ENCODE results near the gene MBD5. TPM values are rescaled to one million over a fixed set of nuclear protein-coding genes. Genes with fewer than 3 reads are reported as not detected.

The MBD5 gene
- total and polyA plus RNA-seq, 2 donors (not counting 1 experiment from before 2014, with no cell fraction given): 10.9 to 69.7 TPM

DNA sequence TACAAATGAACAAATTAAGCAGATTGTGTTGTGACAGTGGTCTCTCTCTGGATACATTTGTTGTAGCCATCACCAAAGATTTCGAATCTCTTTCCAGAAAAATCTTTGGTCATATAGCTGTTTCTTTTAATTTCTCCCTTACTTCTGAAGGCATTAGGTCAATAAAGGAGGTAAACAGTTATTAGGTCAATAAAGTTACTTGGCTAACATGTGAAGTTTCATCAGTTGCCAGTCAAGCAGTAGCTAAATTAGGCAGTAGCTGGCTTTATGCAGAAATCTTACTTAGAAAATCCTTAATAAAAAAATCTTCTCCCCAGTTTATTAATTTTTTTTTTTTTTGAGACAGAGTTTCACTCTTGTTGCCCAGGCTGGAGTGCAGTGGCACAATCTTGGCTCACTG is 115.5 kb downstream of the MBD5 start:
- Mint-ChIP-seq H3K4me1 (no peaks in the 10 kb centered on the region), H3K27me3 (no peaks in the 10 kb centered on the region), H3K4me3 (no peak overlapping the region), H3K27ac (no peak overlapping the region), H3K9me3 (ENCODE audit: insufficient read depth) (no peaks in the 10 kb centered on the region)
- Histone ChIP-seq H2AFZ (ENCODE audit: insufficient read depth, low read depth, low read length, poor library complexity, severe bottlenecking) (no peak overlapping the region), H3K4me3 (ENCODE audit: control extremely low read depth in 1 of 5, extremely low read depth in 1 of 5, insufficient read depth in 1 of 5, low read depth in 2 of 5, low read length in 4 of 5) (no peak overlapping the region), H3K9ac (ENCODE audit: low read length) (no peak overlapping the region), H3K4me1 (ENCODE audit: control insufficient read depth in 2 of 2, insufficient read depth in 2 of 2, low read length in 2 of 2) (no peaks in the 10 kb centered on the region), H3K36me3 (replicated peaks in 1 of 2; ENCODE audit: control extremely low read depth in 1 of 2, control insufficient read depth in 1 of 2, extremely low read depth in 1 of 2, insufficient read depth in 2 of 2, low read length in 1 of 2) (no peaks in the 10 kb centered on the region), H3K79me2 (ENCODE audit: control insufficient read depth, insufficient read depth, low read length) (no peaks in the 10 kb centered on the region), H3K9me3 (ENCODE audit: control extremely low read depth in 1 of 3, control insufficient read depth in 2 of 3, insufficient read depth in 1 of 3, low read length in 2 of 3) (no peaks in the 10 kb centered on the region), H4K20me1 (ENCODE audit: control insufficient read depth, insufficient read depth, low read length, poor library complexity, severe bottlenecking) (no peaks in the 10 kb centered on the region), H3K27me3 (replicated peaks in 1 of 4; ENCODE audit: control extremely low read depth in 1 of 4, control insufficient read depth in 3 of 4, insufficient read depth in 4 of 4, low read length in 3 of 4) (no peaks in the 10 kb centered on the region), H3K27ac (ENCODE audit: low read length in 2 of 2) (no peak overlapping the region), H3K4me2 (replicated peaks; ENCODE audit: low read depth, low read length, poor library complexity, severe bottlenecking) (no peak overlapping the region)
- WGBS (ENCODE audit: insufficient coverage): no CpG with 5 or more reads among the region's 1 CpG
- intact Hi-C loops (cut with micrococcal nuclease): no loop called here
- ATAC-seq (ENCODE audit: low read depth) (no peak), DNase-seq (no peak)
- ChIA-PET POLR2A (no interaction called here), CTCF (no interaction called here)
- TF ChIP-seq, protein P1, sequence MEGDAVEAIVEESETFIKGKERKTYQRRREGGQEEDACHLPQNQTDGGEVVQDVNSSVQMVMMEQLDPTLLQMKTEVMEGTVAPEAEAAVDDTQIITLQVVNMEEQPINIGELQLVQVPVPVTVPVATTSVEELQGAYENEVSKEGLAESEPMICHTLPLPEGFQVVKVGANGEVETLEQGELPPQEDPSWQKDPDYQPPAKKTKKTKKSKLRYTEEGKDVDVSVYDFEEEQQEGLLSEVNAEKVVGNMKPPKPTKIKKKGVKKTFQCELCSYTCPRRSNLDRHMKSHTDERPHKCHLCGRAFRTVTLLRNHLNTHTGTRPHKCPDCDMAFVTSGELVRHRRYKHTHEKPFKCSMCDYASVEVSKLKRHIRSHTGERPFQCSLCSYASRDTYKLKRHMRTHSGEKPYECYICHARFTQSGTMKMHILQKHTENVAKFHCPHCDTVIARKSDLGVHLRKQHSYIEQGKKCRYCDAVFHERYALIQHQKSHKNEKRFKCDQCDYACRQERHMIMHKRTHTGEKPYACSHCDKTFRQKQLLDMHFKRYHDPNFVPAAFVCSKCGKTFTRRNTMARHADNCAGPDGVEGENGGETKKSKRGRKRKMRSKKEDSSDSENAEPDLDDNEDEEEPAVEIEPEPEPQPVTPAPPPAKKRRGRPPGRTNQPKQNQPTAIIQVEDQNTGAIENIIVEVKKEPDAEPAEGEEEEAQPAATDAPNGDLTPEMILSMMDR (IDR thresholded peaks at IDR 0.05): no peak
- TF ChIP-seq EZH2 (IDR thresholded peaks at IDR 0.05; ENCODE audit: borderline replicate concordance, insufficient read depth, low read depth, low read length, poor library complexity, severe bottlenecking): no peak

GRCh38 chr2:148161909-148162435 is 141.1 kb downstream of the MBD5 start:
- ATAC-seq (ENCODE audit: low read depth): no peak
- Mint-ChIP-seq H3K27ac (no peak overlapping the region), H3K4me3 (no peak overlapping the region), H3K4me1 (no peaks in the 10 kb centered on the region), H3K27me3 (no peaks in the 10 kb centered on the region), H3K9me3 (ENCODE audit: insufficient read depth) (no peaks in the 10 kb centered on the region)
- no peak for TF ChIP-seq EZH2 (IDR thresholded peaks at IDR 0.05; ENCODE audit: borderline replicate concordance, insufficient read depth, low read depth, low read length, poor library complexity, severe bottlenecking)
- TF ChIP-seq, protein P1 (IDR thresholded peaks at IDR 0.05): no peak
- Histone ChIP-seq H3K4me3 (ENCODE audit: control extremely low read depth in 1 of 5, extremely low read depth in 1 of 5, insufficient read depth in 1 of 5, low read depth in 2 of 5, low read length in 4 of 5) (no peak overlapping the region), H3K79me2 (ENCODE audit: control insufficient read depth, insufficient read depth, low read length) (no peaks in the 10 kb centered on the region), H3K9me3 (ENCODE audit: control extremely low read depth in 1 of 3, control insufficient read depth in 2 of 3, insufficient read depth in 1 of 3, low read length in 2 of 3) (no peaks in the 10 kb centered on the region), H3K4me2 (replicated peaks; ENCODE audit: low read depth, low read length, poor library complexity, severe bottlenecking) (no peak overlapping the region), H3K27ac (ENCODE audit: low read length in 2 of 2) (no peak overlapping the region), H3K36me3 (replicated peaks in 1 of 2; ENCODE audit: control extremely low read depth in 1 of 2, control insufficient read depth in 1 of 2, extremely low read depth in 1 of 2, insufficient read depth in 2 of 2, low read length in 1 of 2) (no peaks in the 10 kb centered on the region), H3K4me1 (ENCODE audit: control insufficient read depth in 2 of 2, insufficient read depth in 2 of 2, low read length in 2 of 2) (no peaks in the 10 kb centered on the region), H4K20me1 (ENCODE audit: control insufficient read depth, insufficient read depth, low read length, poor library complexity, severe bottlenecking) (no peaks in the 10 kb centered on the region), H3K27me3 (replicated peaks in 1 of 4; ENCODE audit: control extremely low read depth in 1 of 4, control insufficient read depth in 3 of 4, insufficient read depth in 4 of 4, low read length in 3 of 4) (no peaks in the 10 kb centered on the region), H3K9ac (ENCODE audit: low read length) (no peak overlapping the region), H2AFZ (ENCODE audit: insufficient read depth, low read depth, low read length, poor library complexity, severe bottlenecking) (no peak overlapping the region)
- DNase-seq: no peak
- ChIA-PET POLR2A (no interaction called here), CTCF (no interaction called here)
- 100% methylated on average over 1 of the region's 2 CpGs for WGBS (ENCODE audit: insufficient coverage)
- intact Hi-C loops (cut with micrococcal nuclease): no loop called here
